CD4-positive, alpha-beta T cell treated with Interferon alpha-2 for 1 hour (primary cell): Measurements from ENCODE around the gene ADGRG1.

Source experiments
- DNase-seq, 2 donors: peaks; one replicate each; pipeline ENCODE4 v3.0.0-alpha.2; 2020 to 2022

ADGRG1 gene

DNA sequence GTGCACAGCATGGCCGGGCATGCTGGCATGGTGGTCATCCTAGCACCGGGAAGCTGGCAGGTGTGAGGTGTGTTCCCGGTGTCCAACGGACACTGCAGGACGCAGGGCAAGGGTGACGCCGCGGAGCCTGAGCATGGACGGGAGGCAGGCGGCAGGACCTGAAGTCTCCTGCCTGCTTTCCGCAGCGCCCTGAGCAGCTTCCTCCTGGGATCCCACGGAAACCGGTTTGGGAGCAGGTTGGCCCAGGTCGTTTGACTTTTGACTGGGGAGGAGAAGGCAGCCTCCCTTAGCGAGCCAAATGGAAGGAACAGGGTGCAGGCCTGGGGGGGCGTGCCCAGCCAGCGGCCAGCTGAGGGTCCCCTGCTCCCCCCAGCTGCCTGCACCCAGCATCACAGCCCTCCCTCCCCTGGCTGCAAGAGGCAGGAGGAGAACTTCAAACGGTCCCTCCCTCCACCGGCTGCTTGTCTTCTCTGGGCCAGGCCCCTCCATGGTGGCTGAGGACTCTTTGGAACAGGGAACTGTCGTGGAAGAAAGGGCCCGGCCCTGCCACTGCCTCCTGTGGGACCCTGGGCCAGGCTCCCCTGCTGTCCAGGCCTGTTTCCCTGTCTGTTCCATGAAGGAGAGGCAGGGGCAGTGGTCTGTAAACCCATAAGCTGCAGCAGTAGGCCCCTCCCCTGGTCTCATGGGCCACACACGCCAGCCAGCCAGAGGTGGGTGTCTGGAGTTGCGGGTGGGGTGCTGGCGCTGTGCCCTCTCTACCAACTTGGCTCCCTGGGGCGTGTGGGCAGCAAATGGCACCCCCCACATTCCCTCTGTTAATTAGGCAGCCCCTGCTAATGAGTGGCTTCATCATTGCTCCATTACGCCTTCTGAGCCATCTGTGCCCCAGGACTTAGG, 7.8 kb upstream of the ADGRG1 start:
- DNase-seq: no peak

DNA sequence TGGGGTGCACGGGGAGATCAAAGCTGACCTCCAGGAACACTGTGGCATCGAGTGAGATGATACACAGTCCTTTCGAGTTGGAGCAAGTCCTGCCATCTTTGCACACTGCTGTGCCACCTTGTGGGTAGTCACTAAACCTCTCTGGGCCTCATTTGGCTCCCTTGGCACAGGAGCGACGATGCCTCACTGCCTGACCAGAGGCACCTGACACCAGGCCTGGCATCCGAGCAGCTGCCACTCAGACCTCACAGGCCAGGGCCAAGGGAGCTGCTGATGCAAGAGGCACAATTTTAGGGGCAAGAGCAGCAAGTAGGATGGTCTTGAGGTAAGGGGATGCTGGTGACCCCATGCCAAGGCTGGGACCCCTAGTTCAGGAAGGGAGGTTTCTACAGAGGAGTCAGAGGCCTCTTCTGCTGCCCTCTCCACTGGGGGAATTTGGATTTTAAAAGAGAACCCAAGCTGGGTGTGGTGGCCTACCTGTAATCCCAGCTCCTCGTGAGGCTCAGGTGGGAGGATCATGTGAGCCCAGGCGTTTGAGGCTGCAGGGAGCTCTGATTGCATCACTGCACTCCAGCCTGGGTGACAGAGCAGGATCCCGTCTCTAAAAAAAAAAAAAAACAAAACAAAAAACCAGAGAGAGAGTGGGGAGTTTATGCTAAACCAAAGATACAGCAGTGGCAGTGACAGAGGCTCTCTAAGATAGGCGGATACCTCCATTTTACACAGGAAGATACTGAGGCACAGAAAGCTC, 6.7 kb upstream of the ADGRG1 start:
- DNase-seq: no peak

DNA sequence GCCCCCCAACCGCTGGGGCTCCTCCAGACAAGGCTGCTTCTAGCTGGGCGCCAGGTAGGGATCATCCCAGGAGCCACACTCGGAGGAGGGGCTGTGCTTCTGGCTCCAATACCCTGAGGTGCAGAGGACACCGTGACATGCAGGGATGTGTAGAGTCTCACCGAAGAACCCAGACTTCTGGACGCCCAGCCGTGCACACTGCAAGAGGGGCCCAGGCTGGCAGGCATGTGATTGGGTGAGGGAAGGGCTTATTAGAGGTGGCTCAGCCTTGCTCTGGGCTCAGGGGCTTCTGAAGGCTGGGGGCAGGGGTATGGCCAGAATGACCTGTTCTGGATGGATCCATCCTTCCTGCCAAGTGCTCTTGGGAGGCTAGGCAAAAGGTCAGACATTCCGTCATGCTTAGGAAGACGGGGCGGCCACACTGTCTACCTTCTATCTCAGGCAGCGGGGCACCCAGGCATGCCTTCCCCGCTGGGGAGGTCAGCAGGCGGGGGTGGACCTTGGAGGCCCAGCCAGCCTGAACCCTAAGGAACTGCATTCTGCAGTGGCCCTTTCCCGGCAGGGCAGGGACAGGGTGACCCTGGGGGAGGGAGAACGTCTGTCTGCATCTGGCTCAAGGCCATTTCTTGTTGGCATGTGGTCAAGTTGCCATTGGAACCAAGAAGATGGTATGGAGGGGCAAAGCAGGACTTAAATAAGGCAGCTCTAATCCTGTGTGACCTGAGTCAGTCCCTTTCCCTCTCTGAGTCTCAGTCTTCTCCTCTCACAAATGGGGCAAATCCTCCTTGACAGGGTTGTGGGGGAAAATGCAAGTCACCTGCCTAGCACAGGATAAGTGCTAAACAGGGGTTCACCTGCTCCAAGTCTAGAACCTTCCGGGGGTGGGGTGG, 5.8 kb upstream of the ADGRG1 start:
- DNase-seq: no peak

DNA sequence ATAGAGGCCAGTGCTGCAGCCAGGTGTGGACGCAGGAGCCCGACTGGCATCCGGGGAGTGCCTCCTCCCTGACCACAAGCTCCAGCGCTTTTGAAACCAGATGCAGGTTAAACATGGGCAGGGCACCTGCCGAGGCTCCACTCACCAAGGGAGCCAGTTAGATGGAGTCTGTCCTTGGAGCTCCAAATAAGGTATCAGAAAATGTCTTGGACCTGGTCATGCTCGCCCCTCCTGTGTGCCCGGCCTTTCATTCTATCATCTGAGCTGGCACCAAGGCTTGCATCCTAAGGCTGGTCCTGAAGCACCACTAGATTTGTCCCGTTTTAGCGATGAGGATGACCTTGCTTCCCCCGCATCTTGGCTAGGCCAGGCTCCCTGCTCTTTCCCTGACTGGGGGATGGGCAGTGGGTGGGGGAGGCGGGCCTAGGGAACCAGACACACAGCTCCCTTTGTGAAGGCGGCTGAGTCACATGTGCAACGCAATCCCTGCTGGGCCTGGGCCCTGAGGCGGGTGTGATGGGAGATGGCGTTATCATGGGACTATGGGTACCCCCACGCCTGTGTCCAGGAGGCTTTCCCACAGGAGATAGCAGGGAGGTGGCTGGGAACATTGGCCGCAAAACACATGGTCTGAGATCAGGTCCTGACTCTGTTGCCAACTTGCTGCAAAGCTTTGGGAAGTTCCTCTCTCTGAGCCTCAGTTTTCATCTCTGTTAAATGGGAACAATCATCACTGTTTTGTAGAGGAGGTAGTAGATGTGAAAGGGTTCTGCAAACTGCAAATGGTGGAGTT, 5.0 kb upstream of the ADGRG1 start:
- no peak for DNase-seq

DNA sequence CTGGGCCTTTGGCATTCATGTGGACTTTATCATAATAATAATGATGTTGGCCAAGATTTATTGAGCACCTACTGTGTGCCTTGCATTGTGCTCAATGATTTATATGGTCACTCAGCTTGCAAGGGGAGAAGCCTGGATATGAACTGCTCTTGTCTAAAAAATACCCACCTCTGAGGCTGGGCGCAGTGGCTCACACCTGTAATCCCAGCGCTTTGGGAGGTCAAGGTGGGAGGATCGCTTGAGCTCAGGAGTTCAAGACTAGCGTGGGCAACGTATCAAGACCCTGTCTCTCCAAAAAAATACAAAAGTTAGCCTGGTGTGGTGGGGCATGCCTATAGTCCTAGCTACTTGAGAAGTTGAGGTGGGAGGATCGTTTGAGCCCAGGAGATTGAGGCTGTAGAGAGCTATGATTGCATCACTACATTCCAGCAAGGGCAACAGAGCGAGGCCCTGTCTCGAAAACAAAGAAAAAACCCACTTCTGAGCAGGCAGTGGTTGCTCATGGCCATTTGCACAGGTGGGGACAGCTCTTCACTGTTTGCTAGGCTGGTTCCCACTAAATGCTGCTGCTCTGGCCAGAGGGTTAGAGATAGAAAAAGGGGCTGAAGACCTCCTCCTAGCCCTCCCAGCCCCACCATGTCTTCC, 4.3 kb upstream of the ADGRG1 start:
- no peak for DNase-seq

DNA sequence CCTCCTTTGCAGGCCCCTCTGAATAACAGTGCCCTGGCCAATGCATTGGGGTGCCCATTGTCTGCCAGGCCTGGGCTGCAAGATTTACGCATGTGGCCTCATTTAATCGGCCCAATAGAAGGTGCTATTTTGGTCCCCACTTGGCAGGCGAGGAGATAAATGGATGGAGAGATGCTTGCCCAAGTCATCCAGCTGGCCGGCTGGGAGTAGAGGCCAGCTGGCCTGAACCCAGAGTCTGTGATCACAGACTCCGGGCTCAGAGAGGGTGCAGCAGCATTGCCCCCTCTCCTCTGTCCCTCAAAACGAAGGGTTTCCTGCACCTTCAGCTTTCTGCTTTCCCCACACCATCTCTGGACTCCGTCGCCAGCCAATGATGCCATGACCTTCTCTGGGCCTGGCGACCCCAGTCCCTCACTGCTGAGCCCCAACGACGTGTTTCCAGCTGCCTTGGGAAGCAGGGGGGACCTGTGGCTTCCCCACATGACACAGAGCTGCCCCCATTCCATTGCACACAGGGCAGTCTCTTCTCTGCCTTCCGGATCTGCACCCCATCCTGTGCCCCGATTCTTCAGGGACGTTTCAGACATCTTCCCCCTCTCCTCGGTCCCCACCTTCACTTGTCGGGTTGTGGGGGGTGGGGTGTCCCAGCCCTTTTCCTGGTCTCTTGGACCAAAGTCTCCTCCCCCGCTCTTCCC, 3.5 kb upstream of the ADGRG1 start:
- DNase-seq: no peak

DNA sequence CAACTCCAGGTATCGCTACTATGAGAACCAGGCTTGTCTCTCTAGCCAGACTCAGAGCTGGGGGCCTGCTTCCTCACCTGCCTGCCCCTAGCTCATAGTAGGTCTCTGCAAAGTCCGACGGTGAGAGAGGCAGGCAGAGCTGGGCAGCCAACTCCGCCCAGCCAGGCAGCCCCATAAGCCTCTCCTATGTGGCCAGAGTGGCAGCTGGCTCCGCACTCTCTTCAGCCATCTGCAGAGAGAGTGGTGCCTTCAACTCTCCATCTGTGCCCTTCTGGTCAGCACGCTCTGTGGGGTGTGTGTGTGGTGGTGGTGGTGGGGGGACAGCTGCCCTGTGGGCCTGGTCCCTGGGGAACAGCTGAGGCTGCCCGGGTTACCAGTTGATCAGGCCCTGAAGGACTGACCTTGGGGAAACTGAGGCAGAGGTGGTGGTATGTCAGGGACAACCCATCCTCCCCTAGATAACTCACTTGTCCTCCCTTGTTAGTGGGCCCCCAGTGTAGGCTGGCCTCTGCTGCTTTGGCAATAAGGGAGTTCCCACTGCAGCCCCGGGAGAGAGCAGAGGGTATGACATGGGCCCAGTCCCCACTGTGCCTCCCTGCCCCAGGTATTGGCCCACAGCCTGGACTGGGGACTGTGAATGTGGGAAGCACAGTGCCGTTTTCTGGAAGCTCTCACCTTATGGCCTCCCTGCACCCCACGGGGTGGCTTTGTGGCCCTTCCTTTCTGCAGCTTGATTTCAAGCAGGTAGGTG, 1.8 kb upstream of the ADGRG1 start:
- no peak for DNase-seq

DNA sequence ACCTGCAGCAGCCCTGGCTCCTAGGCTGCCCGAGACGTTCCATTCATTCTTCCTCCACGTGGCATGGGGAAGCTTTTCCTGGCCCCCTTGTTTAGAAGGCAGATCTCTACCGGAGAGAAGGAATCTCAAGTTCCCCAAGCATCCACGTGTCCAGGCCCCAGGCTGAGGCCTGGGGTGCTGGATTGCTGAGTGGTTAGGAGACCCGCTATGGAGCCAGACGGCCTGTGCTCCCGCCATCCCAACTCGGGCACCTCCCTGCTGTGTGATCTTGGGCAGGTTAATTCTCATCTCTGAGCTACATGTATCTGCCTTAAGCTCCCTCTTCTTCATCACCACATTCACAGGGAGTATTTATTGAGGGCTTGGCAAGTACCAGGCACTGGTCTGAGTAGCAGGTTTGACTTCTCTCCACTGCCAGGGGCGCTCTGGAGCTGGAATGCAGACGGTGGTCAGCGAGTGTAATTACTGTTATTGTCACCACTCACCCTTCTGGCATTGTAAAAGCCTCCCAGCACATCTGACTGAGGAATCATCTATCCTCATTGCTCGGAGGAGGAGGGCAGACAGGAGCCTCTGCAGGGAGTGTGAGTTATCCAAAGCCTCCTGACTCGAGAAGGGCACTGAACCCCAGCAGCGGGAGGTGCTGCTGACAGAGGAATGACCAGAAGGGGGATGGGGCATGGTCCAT, 1.1 kb upstream of the ADGRG1 start:
- DNase-seq: no peak

DNA sequence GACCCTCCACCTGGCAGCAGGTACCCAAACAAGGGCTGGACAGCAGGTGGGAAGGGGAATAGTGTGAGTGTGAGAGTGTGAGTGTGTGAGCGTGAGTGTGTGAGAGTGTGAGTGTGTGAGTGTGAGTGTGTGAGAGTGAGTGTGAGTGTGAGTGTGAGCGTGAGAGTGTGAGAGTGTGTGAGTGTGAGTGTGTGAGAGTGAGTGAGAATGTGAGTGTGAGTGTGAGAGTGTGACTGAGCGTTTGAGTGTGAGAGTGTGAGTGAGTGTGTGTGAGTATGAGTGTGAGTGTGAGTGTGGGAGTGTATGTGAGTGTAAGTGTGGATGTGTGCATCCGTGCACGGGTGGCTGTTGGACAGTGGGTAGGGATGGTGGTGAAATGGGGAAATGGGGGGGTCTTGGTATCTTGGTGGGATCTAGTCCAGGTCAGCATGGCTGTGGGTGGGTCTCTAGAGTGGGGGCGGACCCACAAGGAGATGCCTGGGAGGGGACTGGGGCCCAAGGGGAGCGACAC, 408 bp downstream of the ADGRG1 start:
- DNase-seq: no peak

DNA sequence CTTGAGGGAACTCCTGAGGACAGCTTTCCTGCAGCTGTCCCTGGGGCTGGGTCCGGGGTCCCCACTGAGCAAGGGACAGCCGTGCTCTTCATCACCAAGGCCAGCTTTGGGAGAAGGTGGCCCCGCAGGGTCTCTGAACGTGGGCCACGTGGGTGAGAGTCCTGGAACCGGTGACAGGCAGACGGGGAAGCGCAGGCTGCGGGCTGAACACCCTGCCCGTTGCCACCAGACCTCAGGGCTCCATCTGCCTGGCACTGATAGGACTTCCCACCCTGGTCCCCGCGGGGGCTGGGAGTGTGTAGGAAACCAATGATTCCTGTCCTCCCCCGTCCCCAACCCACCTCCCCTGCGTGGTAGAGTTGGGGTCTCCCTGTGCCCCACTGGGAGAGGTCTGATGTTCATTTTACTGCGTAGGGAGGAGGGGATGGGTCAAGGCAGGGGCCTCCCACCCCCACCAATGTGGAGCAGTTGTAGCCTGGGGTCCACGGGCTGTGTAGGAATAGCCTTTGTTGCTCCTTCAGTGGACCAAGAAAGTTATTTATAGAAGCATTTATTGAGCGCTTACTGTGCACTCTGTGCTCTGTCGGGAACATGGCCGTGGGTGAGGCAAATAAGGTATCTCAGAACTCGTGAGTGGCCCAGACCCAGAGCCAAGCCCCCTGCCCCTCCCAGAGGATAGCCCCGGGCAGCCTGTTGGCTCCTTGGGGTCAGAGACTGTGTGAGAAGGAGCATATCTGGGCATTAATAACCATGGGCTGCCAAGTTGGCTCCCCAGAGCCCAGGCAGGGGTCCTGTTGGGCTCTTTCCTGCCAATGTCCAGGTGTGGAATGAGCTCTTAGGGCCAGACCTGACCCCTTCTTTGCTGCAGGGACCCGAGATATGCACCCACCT, 1.3 kb downstream of the ADGRG1 start:
- no peak for DNase-seq

DNA sequence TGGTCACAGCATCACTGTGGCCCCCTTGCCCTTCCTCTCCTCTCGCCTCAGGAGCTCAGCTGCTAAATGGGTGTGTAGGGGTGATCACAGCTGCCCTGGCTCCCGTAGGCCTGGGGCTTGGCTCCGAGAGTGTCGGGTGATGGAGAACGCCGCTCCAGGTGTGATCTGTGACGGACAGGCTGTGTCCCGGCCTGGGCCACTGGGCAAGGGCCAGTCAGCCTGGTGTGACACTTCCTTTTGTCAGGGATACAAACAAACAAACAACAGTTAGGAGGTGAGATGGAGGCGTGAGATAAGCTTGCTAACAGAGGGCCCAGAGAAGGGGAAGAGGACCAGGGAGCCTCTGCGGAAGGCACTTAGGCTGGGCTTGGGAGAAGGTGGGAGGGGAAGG, 2.0 kb downstream of the ADGRG1 start:
- DNase-seq: no peak

DNA sequence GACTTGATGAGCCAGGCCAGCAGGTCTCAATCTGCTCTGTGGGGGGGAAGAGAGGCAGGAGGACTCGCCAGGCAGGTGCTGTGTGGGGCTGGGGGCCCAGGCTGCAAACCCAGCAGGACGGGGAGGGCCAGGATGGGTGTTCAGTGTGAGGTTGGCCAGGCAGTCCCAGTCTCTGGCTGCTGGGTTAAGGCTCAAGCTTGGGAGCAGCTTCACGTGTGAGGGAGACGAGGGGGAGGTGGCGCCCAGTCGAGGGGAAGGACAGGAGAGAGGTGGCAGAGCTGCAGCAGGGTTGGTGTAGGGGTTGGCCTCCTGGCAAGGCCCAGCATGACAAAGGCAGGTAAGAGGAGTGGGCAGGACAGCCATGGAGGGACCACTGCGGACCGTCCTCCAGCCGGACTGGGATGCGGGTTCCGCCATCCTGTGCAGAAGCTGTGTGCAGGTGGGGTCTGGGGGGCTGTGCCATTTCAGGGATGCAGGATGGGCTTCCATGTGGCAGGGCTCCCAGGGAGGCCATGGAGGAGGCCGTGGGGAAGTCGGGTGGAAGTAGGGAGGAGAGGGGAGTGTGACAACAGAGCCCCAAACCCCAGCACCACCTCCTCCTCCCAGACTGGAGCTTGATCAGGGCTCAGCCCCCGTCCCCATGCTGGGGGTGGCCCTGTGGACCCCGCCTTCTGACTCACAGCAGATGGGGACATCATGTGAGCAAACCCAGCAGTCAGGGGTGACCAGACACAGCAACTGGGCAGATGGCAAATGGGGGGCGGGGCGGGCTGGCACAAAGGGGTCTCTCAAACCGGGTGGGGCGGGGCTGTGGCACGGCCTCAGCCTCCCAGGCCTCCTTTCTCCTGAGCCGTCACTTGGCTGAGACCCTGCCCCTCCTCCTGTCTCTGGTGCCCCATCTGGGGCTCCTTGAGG, 2.8 kb downstream of the ADGRG1 start:
- no peak for DNase-seq

DNA sequence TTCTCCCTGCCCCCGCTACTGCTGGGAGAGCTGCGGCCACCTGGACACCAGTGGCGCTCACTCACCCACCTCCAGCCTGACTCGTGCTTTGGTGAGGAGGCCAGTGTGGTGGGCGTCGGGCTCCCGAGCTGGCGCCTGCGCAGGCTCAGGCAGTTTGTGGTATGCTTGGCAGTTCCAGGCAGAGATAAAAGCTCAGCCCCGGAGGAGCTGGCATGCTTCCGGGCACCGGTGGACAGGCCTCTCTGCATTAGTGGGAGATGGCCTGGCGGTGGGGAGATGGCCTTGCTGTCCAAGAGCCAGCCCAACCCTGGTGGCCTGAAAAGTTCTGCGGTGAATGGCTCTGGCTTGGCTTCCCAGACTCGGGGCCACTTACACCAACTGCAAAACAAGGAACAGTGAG, 4.1 kb downstream of the ADGRG1 start:
- DNase-seq: no peak

DNA sequence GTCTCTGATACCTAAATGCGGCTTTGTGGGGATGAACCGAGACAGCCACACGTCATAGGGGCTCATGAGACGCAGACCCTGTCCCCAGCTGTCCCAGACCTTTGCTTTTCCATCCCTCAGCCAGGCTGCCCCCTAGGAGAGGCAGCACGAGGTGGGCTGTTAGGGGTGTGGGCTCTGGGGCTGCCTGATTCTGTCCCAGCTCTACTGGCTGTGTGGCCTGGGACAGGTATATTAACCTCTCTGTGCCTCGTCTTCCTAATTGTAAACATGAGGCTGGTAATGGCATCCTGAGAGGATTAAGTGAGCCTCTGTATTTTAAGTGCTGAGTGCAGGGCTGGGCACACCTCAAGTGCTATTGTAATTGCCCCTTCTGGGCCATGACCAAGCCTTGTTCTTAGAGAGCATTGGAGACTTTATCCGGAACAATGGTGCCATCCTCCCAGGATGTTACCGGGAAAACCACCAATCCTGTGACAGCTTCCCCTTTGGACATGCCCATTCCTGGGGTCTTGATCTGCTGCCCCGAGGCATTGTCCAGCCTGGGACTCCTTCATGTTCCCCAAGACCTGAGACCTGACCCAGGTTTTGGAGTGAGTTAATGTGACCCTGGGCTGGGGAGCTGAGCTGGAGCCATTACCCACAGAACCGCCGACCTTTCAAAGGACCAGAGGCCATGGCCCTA, 5.1 kb downstream of the ADGRG1 start:
- DNase-seq: no peak

DNA sequence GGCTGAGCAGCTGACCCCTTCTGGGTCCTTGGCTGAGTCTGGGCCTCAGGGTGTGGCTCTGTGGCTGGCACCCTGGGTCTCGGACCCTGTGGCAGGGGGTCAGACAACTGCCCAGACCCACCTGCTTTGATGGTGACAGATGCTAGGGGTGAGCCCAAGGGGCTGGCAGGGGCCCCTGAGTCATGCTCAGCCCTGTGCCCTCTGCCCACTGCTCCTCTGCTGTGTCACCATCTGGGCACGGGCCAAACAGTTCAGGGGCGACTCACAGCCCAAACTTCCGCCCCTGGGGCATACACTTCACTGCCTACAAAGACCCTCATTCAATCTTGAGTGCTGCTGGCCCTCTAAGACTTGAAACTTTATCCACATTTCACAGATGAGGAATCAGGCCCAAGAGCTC, 5.7 kb downstream of the ADGRG1 start:
- no peak for DNase-seq

DNA sequence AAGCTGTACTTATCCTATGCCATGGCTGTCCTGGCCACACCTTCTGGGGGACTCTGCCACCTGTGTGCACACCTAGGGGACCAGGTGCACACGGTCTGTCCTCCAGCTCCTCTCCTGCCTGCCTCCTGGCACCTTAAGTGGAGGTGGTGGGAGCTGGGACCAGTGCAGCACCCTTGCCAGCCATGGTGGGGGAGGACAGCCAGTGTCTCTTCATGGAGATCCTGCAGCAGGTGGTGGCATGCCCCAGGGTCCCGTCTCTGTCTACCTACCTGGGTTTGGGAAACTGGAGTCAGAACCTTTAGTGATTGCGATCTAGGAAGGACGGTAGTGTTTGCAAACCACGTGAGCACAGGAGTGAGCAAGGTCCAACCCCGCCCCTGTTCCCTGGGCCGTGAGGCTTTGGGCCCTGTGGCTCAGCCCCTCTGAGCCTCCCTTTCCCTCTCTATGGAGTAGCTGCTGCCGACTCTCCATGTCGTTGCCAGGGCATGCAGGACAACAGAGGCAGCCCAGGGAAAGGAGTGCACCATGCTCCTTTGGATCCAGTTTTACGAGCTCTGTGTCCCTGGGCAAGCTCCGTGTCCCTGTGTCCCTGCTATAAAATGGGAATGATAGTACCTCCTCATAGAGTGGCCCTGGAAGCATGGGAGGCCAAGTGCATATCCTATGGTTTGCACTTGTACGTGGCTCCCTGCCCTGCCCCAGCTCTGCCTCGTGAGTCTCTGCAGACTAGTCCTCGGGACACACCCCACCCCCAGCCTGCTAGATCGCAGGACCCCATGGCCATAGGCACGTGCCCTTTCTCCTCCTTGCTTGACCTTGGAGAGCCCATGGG, 7.1 kb downstream of the ADGRG1 start:
- no peak for DNase-seq
